Mucosa of descending colon (tissue), 3 donors: ENCODE data around the gene ITK. TPM values are rescaled to one million over a fixed set of nuclear protein-coding genes. Genes with fewer than 3 reads are reported as not detected.
A peak's percentile ranks its signal among the peaks of the same experiment; 100 is the strongest.

Experiments
- ATAC-seq: fragments of 200-7000 bp; cut with Tn5 transposase; one replicate; pipeline ENCODE4 v1.9.1; 2020; ENCODE audit warnings: mild to moderate bottlenecking, moderate library complexity
- DNase-seq, 3 donors: peaks; one replicate each; pipeline ENCODE4 v3.0.0-alpha.2; 2020
- H3K36me3 ChIP-seq: fragments of 200-600 bp; one replicate; pipeline ENCODE4 v1.8.0; 2021; ENCODE audit warnings: low read depth, mild to moderate bottlenecking
- H3K4me1 ChIP-seq: fragments of 200-600 bp; one replicate; pipeline ENCODE4 v1.8.0; 2021; ENCODE audit warnings: low read depth, mild to moderate bottlenecking
- H3K4me3 ChIP-seq: fragments of 200-600 bp; one replicate; pipeline ENCODE4 v1.8.0; 2021; ENCODE audit warnings: mild to moderate bottlenecking
- H3K9me3 ChIP-seq: fragments of 200-600 bp; one replicate; pipeline ENCODE4 v1.8.0; 2021; ENCODE audit warnings: mild to moderate bottlenecking
- intact Hi-C, 2 donors: fragments of 100-400 bp; cut with DNase I in 1 of 2; cut with micrococcal nuclease in 1 of 2; formaldehyde crosslinking; loops; one replicate each; pipeline versions ENCODE4 v1.11.0 to v1.11.1; 2022; cut with DNase I, micrococcal nuclease
- total RNA-seq, 3 donors: library from RNA; stranded (reverse); fragmentation: NEBNext Ultra II Directional in 2 of 3; extraction: Animal tissue kit (Norgen Biotek cat#: 25700) in 2 of 3; gene quantifications; one replicate each; pipeline versions ENCODE4 v1.2.1 to v1.2.4, GENCODE V29; 2021 to 2023
- TF ChIP-seq, protein P1 (sequence below): fragments of 200-600 bp; IDR thresholded peaks from one replicate; pipeline ENCODE4 v1.8.0; 2022; ENCODE audit warnings: antibody characterized with exemption, mild to moderate bottlenecking
- donor health status: DM: no; HTN: no; CAD: no; lungs with moderate emphysema.
- donor health status: DM: no; HTN: no; CAD: no.
- donor health status: DM: no; HTN: yes; CAD: no.

ITK gene
- total RNA-seq, 3 donors from 2014 or later = 2.6 to 5.7 (median 2.7) TPM

- Histone ChIP-seq H3K9me3 (no peaks in the 10 kb centered on the region), H3K4me3 (no peak overlapping the region), H3K4me1 (no peaks in the 10 kb centered on the region), H3K36me3 (no peaks in the 10 kb centered on the region)
- ATAC-seq (peak; percentile 83), DNase-seq (peak in 1 of 3 donors; percentile 7)
- intact Hi-C loops = no loop called here
- TF ChIP-seq, protein P1, sequence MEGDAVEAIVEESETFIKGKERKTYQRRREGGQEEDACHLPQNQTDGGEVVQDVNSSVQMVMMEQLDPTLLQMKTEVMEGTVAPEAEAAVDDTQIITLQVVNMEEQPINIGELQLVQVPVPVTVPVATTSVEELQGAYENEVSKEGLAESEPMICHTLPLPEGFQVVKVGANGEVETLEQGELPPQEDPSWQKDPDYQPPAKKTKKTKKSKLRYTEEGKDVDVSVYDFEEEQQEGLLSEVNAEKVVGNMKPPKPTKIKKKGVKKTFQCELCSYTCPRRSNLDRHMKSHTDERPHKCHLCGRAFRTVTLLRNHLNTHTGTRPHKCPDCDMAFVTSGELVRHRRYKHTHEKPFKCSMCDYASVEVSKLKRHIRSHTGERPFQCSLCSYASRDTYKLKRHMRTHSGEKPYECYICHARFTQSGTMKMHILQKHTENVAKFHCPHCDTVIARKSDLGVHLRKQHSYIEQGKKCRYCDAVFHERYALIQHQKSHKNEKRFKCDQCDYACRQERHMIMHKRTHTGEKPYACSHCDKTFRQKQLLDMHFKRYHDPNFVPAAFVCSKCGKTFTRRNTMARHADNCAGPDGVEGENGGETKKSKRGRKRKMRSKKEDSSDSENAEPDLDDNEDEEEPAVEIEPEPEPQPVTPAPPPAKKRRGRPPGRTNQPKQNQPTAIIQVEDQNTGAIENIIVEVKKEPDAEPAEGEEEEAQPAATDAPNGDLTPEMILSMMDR = no peak
Observed at GRCh38 chr5:157172403-157172802, 8.2 kb upstream of the ITK start.

GRCh38 chr5:157175071-157175612 lies 5.5 kb upstream of the ITK start:
- no peaks in the 10 kb centered on the region for H3K9me3 ChIP-seq
- H3K36me3 ChIP-seq = no peaks in the 10 kb centered on the region
- DNase-seq = no peak
- TF ChIP-seq, protein P1 = no peak
- ATAC-seq = no peak
- H3K4me3 ChIP-seq = no peak overlapping the region
- intact Hi-C loops = no loop called here
- H3K4me1 ChIP-seq = no peaks in the 10 kb centered on the region

DNA sequence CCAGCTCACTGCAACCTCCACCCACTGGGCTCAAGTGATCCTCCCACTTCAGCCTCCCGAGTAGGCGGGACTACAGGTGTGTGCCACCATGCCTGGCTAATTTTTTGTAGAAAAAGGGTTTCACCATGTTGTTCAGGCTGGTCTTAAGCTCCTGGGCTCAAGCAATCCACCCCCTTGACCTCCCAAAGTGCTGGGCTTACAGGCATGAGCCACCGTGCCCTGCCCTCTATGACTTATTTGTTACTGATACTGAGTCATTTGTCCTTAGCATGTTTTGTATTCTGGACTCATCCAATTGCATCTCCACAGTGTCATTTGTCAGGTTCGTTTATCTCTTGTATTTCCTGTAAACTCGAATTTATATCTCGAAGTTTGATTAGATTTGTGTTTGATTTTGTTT lies 2.7 kb upstream of the ITK start:
- Histone ChIP-seq H3K36me3 (no peaks in the 10 kb centered on the region), H3K4me3 (no peak overlapping the region), H3K4me1 (no peaks in the 10 kb centered on the region), H3K9me3 (no peaks in the 10 kb centered on the region)
- DNase-seq (no peak), ATAC-seq (no peak)
- TF ChIP-seq, protein P1 = no peak
- intact Hi-C loops = no loop called here

DNA sequence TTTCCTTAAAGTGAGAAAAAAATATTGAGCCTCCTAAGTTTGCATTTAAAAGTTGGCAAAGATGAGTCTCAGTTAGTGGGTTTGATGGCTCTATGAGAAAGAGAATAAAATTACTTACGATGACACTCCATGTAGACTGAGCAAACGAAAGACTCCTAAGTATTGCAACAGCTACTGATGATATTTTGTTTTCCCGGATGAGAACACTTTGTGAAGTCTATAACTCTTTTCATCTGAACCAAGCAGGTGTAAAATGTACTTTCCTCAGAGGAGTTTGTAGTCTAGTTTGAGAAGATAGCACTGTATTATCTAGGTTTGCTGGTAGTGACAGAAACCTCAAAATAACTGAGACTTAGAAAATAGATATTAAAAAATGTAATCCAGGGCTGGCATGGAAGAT lies 1.7 kb upstream of the ITK start:
- Histone ChIP-seq H3K4me1 (no peaks in the 10 kb centered on the region), H3K9me3 (no peaks in the 10 kb centered on the region), H3K4me3 (no peak overlapping the region), H3K36me3 (no peaks in the 10 kb centered on the region)
- intact Hi-C loops = no loop called here
- DNase-seq (no peak), ATAC-seq (peak; percentile 30)
- TF ChIP-seq, protein P1 = no peak

GRCh38 chr5:157182143-157182757 lies 1.6 kb downstream of the ITK start:
- Histone ChIP-seq H3K4me1 (no peaks in the 10 kb centered on the region), H3K9me3 (no peaks in the 10 kb centered on the region), H3K4me3 (no peak overlapping the region), H3K36me3 (no peaks in the 10 kb centered on the region)
- no peak for ATAC-seq
- intact Hi-C loops = no loop called here
- no peak for DNase-seq
- TF ChIP-seq, protein P1 = no peak
